ENCODE measurements around the gene TMOD2.

- TF ChIP-seq, protein P1, sequence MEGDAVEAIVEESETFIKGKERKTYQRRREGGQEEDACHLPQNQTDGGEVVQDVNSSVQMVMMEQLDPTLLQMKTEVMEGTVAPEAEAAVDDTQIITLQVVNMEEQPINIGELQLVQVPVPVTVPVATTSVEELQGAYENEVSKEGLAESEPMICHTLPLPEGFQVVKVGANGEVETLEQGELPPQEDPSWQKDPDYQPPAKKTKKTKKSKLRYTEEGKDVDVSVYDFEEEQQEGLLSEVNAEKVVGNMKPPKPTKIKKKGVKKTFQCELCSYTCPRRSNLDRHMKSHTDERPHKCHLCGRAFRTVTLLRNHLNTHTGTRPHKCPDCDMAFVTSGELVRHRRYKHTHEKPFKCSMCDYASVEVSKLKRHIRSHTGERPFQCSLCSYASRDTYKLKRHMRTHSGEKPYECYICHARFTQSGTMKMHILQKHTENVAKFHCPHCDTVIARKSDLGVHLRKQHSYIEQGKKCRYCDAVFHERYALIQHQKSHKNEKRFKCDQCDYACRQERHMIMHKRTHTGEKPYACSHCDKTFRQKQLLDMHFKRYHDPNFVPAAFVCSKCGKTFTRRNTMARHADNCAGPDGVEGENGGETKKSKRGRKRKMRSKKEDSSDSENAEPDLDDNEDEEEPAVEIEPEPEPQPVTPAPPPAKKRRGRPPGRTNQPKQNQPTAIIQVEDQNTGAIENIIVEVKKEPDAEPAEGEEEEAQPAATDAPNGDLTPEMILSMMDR (IDR thresholded peaks at IDR 0.05) = no peak
- TF ChIP-seq POLR2A (IDR thresholded peaks at IDR 0.05) (no peak), POLR2AphosphoS5 (IDR thresholded peaks at IDR 0.05) (no peak)
These were observed 98.5 kb downstream of the TMOD2 start for GRCh38 chr15:51849860-51850259.
